Ovary (tissue), 9 donors: ENCODE measurements around the gene THBS3. TPM values are rescaled to one million over a fixed set of nuclear protein-coding genes. Genes with fewer than 3 reads are reported as not detected.
A peak's percentile ranks its signal among the peaks of the same experiment; 100 is the strongest.

Experiments used
- DNase-seq, 5 donors: peaks; one replicate each; pipeline ENCODE4 v3.0.0-alpha.2; 2019 to 2020
- H3K27ac ChIP-seq, 2 donors: fragments of 200-600 bp; one replicate each; pipeline versions ENCODE4 v1.5.1 to v1.8.0; 2019 to 2022
- H3K27me3 ChIP-seq: fragments of 200-600 bp; one replicate; pipeline ENCODE4 v1.8.0; 2022
- H3K36me3 ChIP-seq: fragments of 200-600 bp; sonication (generic); one replicate; pipeline ENCODE4 v1.5.1; 2019
- H3K4me1 ChIP-seq: one replicate; pipeline ENCODE4 v1.8.1; 2013; ENCODE audit warnings: mild to moderate bottlenecking, moderate library complexity; ENCODE audit not compliant: insufficient read depth
- H3K4me3 ChIP-seq: fragments of 200-600 bp; sonication (generic); one replicate; pipeline ENCODE4 v1.5.1; 2017
- H3K9me3 ChIP-seq, 2 donors: fragments of 200-600 bp in 1 of 2; sonication (generic) in 1 of 2; one replicate each; pipeline versions ENCODE4 v1.5.1 to v1.8.1; 2013 to 2019; ENCODE audit warnings: mild to moderate bottlenecking in 1 of 2, moderate library complexity in 1 of 2
- CTCF ChIP-seq, 3 donors: fragments of 450-650 bp in 2 of 3; fragments of 200-600 bp in 1 of 3; IDR thresholded peaks; one replicate each; pipeline versions ENCODE4 v1.5.1 to v1.8.0; 2016 to 2022; ENCODE audit warnings: antibody characterized with exemption in 3 of 3, mild to moderate bottlenecking in 1 of 3
- EP300 ChIP-seq: sonication (generic); formaldehyde crosslinking; IDR thresholded peaks from one replicate; pipeline ENCODE4 v1.6.1; 2017; ENCODE audit warnings: antibody characterized with exemption
- POLR2A ChIP-seq: fragments of 450-650 bp; IDR thresholded peaks from one replicate; pipeline ENCODE4 v1.6.1; 2017; ENCODE audit warnings: antibody characterized with exemption, mild to moderate bottlenecking, moderate library complexity
- WGBS, 3 donors: extraction: QIAGEN DNeasy Blood & Tissue Kit in 1 of 3; methylation state at CpG; one replicate each; pipeline versions ENCODE4 v1.1.5 to v1.1.7; 2013 to 2017; 5-methylcytosine and 5-hydroxymethylcytosine counted together
- intact Hi-C, 4 donors: fragments of 100-400 bp; cut with DNase I; formaldehyde crosslinking; loops; one replicate each; pipeline versions ENCODE4 v1.11.0 to v1.15.1; 2022 to 2023
- polyA plus RNA-seq, 2 donors: library from polyadenylated mRNA; stranded (reverse); fragments of 200-250 nt in 1 of 2; fragments of 350-450 nt in 1 of 2; fragmentation: Illumina TruSeq in 1 of 2; extraction: RNeasy Lipid Tissue Mini Kit (QIAGEN cat#74804) in 1 of 2; gene quantifications; one replicate each; pipeline ENCODE4 v1.2.3, GENCODE V29; 2013 to 2014
- total RNA-seq, 7 donors: library from RNA; depleted of rRNA in 2 of 7; stranded (reverse); fragments of >200 nt in 2 of 7; fragmentation: NEBNext Ultra II Directional in 3 of 7; extraction: Animal tissue kit (Norgen Biotek cat#: 25700) in 3 of 7; gene quantifications; one replicate each; pipeline versions ENCODE4 v1.1.0 to v1.2.4, GENCODE V29; 2016 to 2023
- donor health status: DM: no; HTN: no; CAD: no; lungs with moderate emphysema.
- donor health status: DM: no; HTN: no; CAD: no.
- donor health status: Bipolar disorder and iron deficiency.
- donor health status: DM: yes; HTN: yes; CAD: no.
- donor health status: DM: no; HTN: no; CAD: no.
- donor health status: DM: yes; HTN: yes; CAD: no.

Gene THBS3
- total and polyA plus RNA-seq, 9 donors = 19.9 to 50.2 (median 28.2) TPM

- Histone ChIP-seq H3K4me1 (peaks cover 8% of the 10 kb centered on the region), H3K9me3 (no peaks in the 10 kb centered on the region), H3K27me3 (no peaks in the 10 kb centered on the region), H3K36me3 (no peaks in the 10 kb centered on the region), H3K4me3 (peak overlapping the region; percentile 59), H3K27ac (peak overlapping the region; percentile 97 to 100)
- TF ChIP-seq POLR2A = peak; percentile 49
- TF ChIP-seq CTCF (IDR thresholded peaks at IDR 0.05) = peak; percentile 75 to 88 (median 84)
- TF ChIP-seq EP300 = no peak
- DNase-seq = peak; percentile 80 to 92 (median 87)
- intact Hi-C loops = loop anchor here in 1 of 4 donors (2.0 to 10.0 kb wide), 3 partner anchors 20 to 118 kb away; partner anchors contain the start of gene RUSC1
- 6 to 10% (median 9%) methylated on average over 13 of the region's 13 CpGs for WGBS, 3 donors
Measured at GRCh38 chr1:155206891-155207805, 549 bp downstream of the THBS3 start.

GRCh38 chr1:155205969-155206593, 1.6 kb downstream of the THBS3 start:
- peaks cover 8% of the 10 kb centered on the region for H3K4me1 ChIP-seq
- no peaks in the 10 kb centered on the region for H3K36me3 ChIP-seq
- H3K27me3 ChIP-seq = no peaks in the 10 kb centered on the region
- intact Hi-C loops = loop anchor here in 1 of 4 donors (2.0 to 10.0 kb wide), 3 partner anchors 21 to 119 kb away; partner anchors contain the start of gene RUSC1
- no peaks in the 10 kb centered on the region for H3K9me3 ChIP-seq
- TF ChIP-seq CTCF (IDR thresholded peaks at IDR 0.05) (no peak), EP300 (no peak), POLR2A (no peak)
- 67 to 71% (median 67%) methylated on average over 9 of the region's 9 CpGs for WGBS, 3 donors
- DNase-seq = no peak
- H3K27ac ChIP-seq = peak overlapping the region in 1 of 2 donors; percentile 100
- H3K4me3 ChIP-seq = no peak overlapping the region

GRCh38 chr1:155205035-155205434, 2.7 kb downstream of the THBS3 start:
- H3K4me3 ChIP-seq = no peak overlapping the region
- H3K27me3 ChIP-seq = no peaks in the 10 kb centered on the region
- intact Hi-C loops = loop anchor here in 1 of 4 donors (5.0 to 10.0 kb wide), 2 partner anchors 37 to 120 kb away; partner anchors contain the start of gene RUSC1
- H3K27ac ChIP-seq = no peak overlapping the region
- no peak for DNase-seq
- H3K4me1 ChIP-seq = peaks cover 8% of the 10 kb centered on the region
- WGBS, 3 donors = 89 to 96% (median 95%) methylated on average over 14 of the region's 14 CpGs
- no peaks in the 10 kb centered on the region for H3K36me3 ChIP-seq
- TF ChIP-seq POLR2A (no peak), EP300 (no peak), CTCF (IDR thresholded peaks at IDR 0.05) (no peak)
- H3K9me3 ChIP-seq = no peaks in the 10 kb centered on the region

GRCh38 chr1:155202731-155203515, 4.8 kb downstream of the THBS3 start:
- TF ChIP-seq EP300 = no peak
- no peak for TF ChIP-seq POLR2A
- no peak for TF ChIP-seq CTCF (IDR thresholded peaks at IDR 0.05)
- intact Hi-C loops = loop anchor here in 1 of 4 donors (10.0 kb wide), 1 partner anchor 122 kb away; the partner anchor contains the start of gene RUSC1
- H3K9me3 ChIP-seq = no peaks in the 10 kb centered on the region
- 85 to 89% (median 85%) methylated on average over 19 of the region's 19 CpGs for WGBS, 3 donors
- H3K27me3 ChIP-seq = no peaks in the 10 kb centered on the region
- H3K27ac ChIP-seq = no peak overlapping the region
- no peak overlapping the region for H3K4me3 ChIP-seq
- peaks cover 4% of the 10 kb centered on the region for H3K4me1 ChIP-seq
- H3K36me3 ChIP-seq = no peaks in the 10 kb centered on the region
- no peak for DNase-seq
